Neutrophil (primary cell): ENCODE measurements around the gene RASSF5.

Source experiments
- H3K27ac ChIP-seq: fragments of 200-600 bp; sonication (generic); 2 replicates; pipeline ENCODE4 v1.5.1; 2016; ENCODE audit warnings: mild to moderate bottlenecking, moderate library complexity
- H3K27me3 ChIP-seq: fragments of 200-600 bp; sonication (generic); 2 replicates; pipeline ENCODE4 v1.6.0; 2016; ENCODE audit warnings: mild to moderate bottlenecking
- H3K36me3 ChIP-seq: fragments of 200-600 bp; sonication (generic); 2 replicates; pipeline ENCODE4 v1.5.1; 2017
- H3K4me1 ChIP-seq, 2 experiments: fragments of 200-600 bp in 1 of 2; sonication (generic) in 1 of 2; 1 replicate in 1 of 2; 2 replicates in 1 of 2; pipeline versions ENCODE4 v1.5.1 to v1.6.1; 2013 to 2016; ENCODE audit warnings: low read depth in 1 of 2, low read length in 1 of 2, mild to moderate bottlenecking in 1 of 2, moderate library complexity in 1 of 2; ENCODE audit not compliant: control insufficient read depth in 1 of 2, insufficient read depth in 1 of 2
- H3K4me3 ChIP-seq, 2 experiments: fragments of 200-600 bp in 1 of 2; sonication (generic) in 1 of 2; 1 replicate in 1 of 2; 2 replicates in 1 of 2; pipeline ENCODE4 v1.5.1; 2013 to 2016; ENCODE audit warnings: low read depth in 1 of 2, low read length in 1 of 2, mild to moderate bottlenecking in 1 of 2, moderate library complexity in 1 of 2
- H3K9me3 ChIP-seq: fragments of 200-600 bp; sonication (generic); 2 replicates; pipeline ENCODE4 v1.5.1; 2016
- CTCF ChIP-seq: fragments of 200-600 bp; sonication (generic); IDR thresholded peaks from 2 replicates; pipeline ENCODE4 v1.5.1; 2016; ENCODE audit warnings: antibody characterized with exemption

The RASSF5 gene

GRCh38 chr1:206563367-206564207, 56.3 kb downstream of the RASSF5 start:
- H3K27me3 ChIP-seq: no peaks in the 10 kb centered on the region
- H3K36me3 ChIP-seq: peaks cover 92% of the 10 kb centered on the region
- peaks cover 98 to 100% of the 10 kb centered on the region in 2 experiments for H3K4me1 ChIP-seq
- TF ChIP-seq CTCF: no peak
- H3K27ac ChIP-seq: peak overlapping the region; percentile 100
- no peaks in the 10 kb centered on the region for H3K9me3 ChIP-seq
- H3K4me3 ChIP-seq: peak overlapping the region; percentile 42 to 96

GRCh38 chr1:206565995-206566394, 58.7 kb downstream of the RASSF5 start:
- no peak for TF ChIP-seq CTCF
- no peaks in the 10 kb centered on the region for H3K9me3 ChIP-seq
- H3K27me3 ChIP-seq: no peaks in the 10 kb centered on the region
- peak overlapping the region; percentile 42 to 96 for H3K4me3 ChIP-seq
- peak overlapping the region; percentile 100 for H3K27ac ChIP-seq
- H3K4me1 ChIP-seq: peaks cover 100% of the 10 kb centered on the region in 2 experiments
- peaks cover 96% of the 10 kb centered on the region for H3K36me3 ChIP-seq

GRCh38 chr1:206566999-206567398, 59.7 kb downstream of the RASSF5 start:
- H3K4me3 ChIP-seq: peak overlapping the region; percentile 42 to 96
- no peaks in the 10 kb centered on the region for H3K9me3 ChIP-seq
- H3K36me3 ChIP-seq: peaks cover 92% of the 10 kb centered on the region
- H3K4me1 ChIP-seq: peaks cover 100% of the 10 kb centered on the region in 2 experiments
- peak overlapping the region; percentile 100 for H3K27ac ChIP-seq
- TF ChIP-seq CTCF: no peak
- no peaks in the 10 kb centered on the region for H3K27me3 ChIP-seq

GRCh38 chr1:206568256-206568655, 60.9 kb downstream of the RASSF5 start:
- Histone ChIP-seq H3K4me3 (peak overlapping the region; percentile 23 to 96), H3K9me3 (no peaks in the 10 kb centered on the region), H3K4me1 (peaks cover 100% of the 10 kb centered on the region in 2 experiments), H3K36me3 (peaks cover 91% of the 10 kb centered on the region), H3K27me3 (no peaks in the 10 kb centered on the region), H3K27ac (peak overlapping the region; percentile 100)
- no peak for TF ChIP-seq CTCF

- H3K4me3 ChIP-seq: peak overlapping the region; percentile 23 to 96
- peaks cover 88% of the 10 kb centered on the region for H3K36me3 ChIP-seq
- peaks cover 100% of the 10 kb centered on the region in 2 experiments for H3K4me1 ChIP-seq
- H3K27ac ChIP-seq: peak overlapping the region; percentile 100
- no peak for TF ChIP-seq CTCF
- no peaks in the 10 kb centered on the region for H3K9me3 ChIP-seq
- no peaks in the 10 kb centered on the region for H3K27me3 ChIP-seq
Measured at GRCh38 chr1:206568779-206569352, 61.5 kb downstream of the RASSF5 start.
